EL (cell line): ENCODE data around the gene PGLYRP3.
"Not testable (repeated sequence)": the region's sequence is repeated elsewhere in the genome, so short reads cannot be mapped to it uniquely, and the experiment has no call there.

Experiments used
- DNase-seq: peaks from one replicate; pipeline ENCODE4 v3.0.0-alpha.2; 2016

The PGLYRP3 gene

DNA sequence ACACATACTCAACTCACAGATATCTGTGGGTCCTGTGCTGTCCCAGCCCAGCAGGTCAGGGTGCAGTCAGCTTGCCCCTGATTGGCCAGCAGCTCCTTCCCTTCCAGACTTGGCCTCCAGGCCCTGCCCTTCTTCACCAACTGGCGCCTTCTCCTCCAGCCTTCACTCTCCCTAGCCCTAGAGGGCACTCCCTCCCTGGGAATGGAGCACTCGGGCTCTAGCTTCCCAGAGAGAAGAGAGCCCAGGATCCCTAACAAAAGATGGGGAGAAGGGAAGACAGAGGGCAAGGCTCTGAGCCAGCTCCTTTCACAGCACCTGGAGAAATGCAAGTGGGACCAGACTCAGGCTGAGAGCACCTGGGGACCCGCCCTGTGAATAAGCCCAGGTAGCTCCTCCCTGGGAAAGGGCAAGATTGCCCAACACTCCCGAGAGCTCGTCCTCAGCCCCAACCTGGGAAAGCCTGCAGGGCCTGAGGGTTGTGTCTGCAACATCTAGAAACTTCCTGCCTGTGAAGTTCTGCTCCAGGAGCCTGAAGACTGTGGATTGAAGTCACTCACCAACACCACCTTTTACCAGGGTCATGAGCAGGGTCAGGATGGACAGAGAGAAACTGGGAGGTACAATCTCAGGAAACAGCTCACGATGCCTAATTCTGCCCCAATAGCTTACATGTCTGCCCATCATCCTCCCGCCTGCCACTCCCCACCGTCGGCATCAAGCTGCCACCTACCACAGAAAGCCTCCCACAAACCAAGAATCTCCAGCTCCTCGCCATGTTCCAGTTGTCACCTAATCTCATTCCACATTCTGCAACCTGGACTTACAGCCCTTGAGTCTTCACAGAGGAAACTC, 36.0 kb upstream of the PGLYRP3 start, which contains the start of gene PGLYRP4:
Gene PGLYRP4 (minus strand): TSS at position 331 of the 852 bp plus-strand sequence. CDS start 909 bp downstream, outside the sequence.
- DNase-seq = no peak

DNA sequence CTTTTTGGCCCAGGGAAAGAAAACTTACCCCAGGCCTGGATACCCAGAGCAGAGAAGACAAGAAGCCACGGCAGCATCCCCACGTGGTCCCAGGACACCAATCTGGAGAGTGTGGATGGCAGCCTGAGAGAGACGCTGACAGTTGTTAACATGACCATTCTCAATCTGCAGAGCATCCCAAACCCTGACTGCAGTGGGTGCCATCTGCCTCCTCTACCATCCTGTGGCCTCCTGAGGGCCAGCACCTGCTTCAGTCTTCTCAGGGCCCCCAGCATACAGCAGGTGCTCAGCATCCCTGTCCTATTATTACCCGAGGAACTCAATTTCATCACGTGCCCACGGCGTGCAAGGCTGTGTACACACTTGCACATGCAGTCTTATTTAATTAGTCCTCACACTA, 35.1 kb upstream of the PGLYRP3 start:
- no peak for DNase-seq

DNA sequence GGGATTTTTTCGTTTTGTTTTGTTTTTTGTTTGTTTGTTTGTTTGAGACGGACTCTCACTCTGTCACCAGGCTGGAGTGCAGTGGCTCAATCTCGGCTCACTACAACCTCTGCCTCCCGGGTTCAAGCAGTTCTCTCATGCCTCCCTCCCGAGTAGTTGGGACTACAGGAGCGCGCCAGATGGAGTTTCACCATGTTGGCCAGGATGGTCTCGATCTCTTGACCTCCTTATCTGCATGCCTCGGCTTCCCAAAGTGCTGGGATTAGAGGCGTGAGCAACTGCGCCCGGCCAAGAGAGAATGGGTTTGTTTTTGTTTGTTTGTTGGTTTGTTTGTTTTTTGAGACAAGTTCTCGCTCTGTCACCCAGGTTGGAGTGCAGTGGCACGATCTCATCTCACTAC, 34.3 kb upstream of the PGLYRP3 start:
- not testable (repeated sequence) for DNase-seq

DNA sequence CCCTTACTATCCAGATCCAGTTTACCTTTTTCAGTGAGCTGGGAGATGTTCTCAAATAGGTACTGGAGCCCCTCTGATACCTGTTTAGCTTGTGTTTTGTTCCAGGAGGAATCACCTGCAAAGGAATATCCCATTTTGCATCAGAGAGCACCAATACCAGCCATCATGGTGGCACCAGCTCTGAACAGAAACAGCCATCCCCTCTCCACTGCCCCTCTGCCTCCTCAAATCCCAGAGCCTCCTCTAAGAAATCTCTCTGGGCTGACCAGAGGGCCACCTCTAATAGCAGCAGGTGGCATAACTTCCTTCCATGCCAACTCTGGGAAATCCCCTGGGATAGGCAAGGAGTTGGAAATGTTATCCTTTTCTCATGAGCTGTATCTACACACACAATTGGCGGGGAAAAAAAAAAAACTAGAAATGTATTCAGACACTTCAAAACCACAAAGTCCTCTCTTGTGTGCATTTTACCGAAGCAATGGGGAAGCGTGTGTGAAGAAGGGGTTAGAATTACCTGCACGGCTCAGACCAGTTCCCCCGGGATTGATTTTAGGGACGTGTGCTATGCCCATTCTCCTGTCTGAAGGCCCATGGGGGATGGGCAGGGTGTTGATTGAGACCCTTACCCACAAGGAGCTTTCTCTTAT, 33.4 kb upstream of the PGLYRP3 start:
- DNase-seq = no peak

DNA sequence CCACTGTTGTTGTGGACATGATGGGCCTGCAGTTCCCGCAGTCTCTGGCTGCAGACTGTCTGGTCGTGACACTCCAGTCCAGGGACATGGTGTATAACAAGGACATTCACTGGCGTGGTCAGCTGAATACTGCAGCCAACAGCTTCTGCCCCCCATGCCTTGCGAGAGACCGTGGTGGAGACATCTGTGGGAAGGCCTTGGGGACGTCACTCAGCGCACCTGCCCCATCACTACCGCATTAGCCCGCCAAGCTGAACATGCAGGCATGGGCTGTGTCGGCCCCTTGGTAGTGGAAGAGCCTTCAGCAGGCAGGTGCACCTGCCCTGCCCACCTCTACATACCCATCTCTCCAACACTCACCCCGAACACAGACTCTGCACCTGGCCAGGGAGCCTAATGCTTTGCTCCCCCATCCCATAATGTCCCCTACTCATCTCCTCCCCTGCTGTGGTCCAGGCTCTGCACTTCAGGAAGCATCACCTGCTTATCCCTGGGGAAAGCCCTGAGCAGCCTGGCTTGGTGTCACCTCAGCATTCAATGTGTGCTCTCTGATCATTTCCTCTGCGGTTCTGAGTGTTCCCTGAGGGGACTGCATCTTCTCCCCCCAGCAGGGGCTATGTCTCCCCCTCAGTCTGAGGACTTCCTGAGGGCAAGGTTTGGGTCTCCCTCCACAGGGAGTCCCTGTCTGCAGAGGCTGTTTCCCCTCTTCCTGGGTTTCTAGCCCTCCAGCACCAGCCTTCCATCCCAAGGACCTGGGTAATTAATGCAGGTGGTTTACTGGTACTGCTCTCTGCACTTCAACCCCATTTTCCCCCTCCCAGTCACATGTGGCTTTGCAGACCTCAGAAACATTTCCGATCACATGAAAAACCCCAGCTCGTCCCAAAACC, 32.7 kb upstream of the PGLYRP3 start:
- no peak for DNase-seq

DNA sequence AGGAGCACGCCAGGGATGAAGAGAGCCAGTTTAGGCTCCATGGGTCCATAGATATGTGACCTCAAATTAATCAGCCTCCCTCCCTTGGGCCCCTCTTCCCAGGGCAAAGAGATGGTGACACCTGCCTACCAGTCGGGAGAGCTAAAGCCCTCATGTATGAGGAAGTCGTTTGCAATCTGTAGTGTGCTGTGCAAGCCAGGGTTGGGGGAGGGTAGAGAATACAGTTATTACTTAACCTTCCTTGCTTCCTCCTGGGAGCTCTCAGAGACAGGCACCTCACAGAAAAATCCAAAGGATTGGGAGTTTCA, 31.9 kb upstream of the PGLYRP3 start:
- DNase-seq = no peak

DNA sequence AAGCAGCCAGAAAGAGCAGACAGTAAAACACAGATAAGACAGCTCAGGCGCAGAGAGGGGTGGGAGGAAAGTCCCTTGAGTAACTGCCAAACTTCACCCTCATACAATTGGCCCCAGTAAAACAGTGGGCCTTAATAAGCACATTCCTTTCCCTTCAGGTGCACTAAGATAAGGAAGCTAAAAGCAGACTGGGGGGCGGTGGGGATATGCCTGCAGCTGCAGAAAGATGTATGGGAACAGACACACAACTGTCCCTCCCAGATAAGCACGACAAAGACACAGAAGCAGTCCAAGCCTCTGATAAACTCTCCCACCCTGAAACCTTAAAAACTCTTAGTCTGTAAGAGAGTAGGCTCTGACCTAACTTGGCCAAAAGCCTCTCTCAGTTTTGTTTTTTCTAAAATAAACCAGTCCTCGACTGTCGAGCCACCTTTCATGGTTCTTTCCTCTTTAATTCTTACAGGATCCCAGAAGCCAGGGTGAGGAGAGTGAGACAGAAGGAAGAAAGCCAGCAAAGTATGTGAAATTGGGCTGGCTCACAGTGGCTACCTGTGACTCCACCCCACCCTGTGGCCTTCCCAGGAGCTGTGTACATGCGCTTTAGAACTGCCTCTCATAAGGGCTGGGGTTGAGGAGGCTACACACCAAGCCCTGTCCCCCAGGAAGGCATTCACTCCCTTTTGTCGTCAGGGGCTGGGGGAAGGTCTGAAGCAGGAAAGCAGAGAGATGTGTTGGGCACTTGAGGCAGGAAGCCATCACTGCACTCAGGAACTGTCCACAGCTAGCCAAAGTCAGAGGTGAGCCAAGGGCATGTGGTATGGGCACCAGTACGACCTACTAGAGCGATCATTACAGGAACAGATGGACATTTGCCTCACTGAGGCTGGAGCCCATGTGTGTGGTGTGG, 31.3 kb upstream of the PGLYRP3 start:
- no peak for DNase-seq

DNA sequence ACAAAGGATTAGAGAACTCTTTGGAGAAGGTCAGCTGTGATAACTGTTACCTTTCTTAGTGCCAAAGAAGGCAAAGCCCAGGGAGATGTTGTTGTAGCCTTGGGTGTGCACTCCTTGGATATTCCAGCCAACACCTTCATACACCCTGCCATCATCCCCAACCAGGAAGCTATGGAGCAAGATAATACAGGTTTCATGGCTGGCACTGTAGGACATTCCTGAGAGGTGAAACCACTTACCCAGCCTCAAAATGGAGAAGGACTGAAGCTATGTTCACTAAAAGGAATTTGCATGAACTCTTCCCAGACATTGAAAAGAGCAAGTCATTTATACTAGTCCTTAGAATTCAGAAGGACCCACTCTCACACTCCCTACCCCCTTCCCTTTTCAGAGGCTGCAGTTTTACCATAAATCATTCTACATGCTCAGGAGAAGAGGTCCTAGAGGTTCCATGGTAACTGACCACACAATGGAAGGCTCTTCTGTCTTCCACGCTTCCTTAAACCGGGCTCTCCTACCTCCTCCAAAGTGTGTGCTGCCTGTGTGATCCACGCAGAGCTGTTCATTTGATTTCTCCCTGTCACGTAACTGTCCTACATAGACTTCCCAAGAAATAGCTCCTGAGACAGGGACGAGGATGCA, 30.4 kb upstream of the PGLYRP3 start:
- DNase-seq = no peak

DNA sequence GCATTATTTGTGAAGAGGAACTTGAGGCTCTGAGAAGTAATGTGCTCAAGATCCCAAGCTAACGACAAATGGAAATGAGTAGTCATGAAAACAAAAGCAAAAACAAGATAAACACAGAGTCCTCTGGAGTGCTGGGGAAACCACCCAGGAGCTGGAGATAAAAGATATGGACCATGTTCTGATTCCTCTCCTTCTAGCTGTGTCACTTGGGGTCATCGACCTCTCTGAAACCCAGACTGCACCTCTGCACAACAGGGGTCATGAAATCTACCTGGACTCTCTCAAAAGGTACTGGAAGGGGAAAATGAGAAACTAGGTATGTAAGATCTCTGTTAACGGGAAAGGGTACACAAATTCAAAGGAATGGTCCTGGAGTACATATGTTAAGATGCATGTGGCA, 29.4 kb upstream of the PGLYRP3 start:
- DNase-seq = no peak

DNA sequence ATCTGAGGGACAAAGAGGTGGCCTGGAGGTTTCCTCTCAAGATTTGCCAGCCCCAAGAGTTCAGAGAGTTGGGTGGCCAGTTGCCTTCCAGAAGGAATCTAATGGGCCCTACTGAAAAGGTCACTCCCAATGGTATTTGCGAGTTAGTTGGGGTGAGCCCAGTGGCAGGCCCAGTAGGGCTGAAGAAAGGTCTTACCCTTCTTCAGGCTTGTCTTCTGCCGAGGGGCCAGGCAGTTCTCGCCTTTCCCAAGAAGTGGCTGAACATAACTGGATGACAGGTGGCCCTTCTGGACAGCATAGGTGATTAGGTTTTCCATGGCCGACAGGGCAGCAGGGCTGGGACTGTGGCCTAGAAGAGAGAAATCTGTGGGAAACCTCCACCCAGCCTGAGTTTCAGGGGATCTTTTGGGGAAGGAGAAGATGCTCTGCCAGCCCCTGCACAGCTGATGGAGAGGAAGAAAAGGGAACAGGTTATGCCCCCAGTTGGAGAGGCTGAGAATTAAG, 28.7 kb upstream of the PGLYRP3 start:
- DNase-seq = no peak

DNA sequence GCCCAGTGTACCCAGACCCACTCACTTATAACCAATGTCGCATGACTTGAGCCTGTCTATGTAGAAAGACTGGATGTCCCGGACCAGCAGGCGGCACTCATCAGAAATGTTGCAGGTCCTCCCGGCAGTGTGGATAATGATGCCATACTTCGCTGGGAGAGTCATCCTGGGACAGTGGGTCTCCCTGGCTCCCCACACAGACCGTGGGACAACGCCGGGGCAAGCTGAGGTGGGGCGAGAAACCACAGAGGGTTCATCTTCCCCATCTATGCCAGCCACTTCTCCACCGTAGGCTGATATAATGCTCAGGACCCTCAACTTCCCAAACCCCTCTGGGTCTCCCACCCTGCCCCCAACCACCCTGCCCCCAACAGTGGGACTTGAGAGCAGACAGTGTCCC, 27.6 kb upstream of the PGLYRP3 start:
- no peak for DNase-seq

DNA sequence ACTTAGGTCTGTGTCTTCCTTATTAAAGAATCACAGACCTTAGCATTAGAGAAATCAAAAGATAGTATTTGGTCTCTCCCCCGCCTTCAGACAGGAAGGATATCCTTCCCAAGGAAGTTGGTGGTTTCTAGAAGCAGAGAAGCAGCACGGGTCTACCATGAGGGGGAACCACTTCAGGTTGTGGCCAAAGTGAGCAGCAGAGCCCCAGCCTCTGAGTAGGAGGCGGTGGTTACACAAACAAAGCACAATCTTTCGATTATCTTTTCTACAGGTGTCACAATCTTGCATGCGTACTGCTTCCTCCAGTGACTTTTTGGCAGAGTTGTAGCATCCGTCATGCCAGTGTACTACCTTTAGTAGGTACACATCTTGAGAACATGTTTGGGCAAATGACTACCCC, 27.1 kb upstream of the PGLYRP3 start:
- no peak for DNase-seq

DNA sequence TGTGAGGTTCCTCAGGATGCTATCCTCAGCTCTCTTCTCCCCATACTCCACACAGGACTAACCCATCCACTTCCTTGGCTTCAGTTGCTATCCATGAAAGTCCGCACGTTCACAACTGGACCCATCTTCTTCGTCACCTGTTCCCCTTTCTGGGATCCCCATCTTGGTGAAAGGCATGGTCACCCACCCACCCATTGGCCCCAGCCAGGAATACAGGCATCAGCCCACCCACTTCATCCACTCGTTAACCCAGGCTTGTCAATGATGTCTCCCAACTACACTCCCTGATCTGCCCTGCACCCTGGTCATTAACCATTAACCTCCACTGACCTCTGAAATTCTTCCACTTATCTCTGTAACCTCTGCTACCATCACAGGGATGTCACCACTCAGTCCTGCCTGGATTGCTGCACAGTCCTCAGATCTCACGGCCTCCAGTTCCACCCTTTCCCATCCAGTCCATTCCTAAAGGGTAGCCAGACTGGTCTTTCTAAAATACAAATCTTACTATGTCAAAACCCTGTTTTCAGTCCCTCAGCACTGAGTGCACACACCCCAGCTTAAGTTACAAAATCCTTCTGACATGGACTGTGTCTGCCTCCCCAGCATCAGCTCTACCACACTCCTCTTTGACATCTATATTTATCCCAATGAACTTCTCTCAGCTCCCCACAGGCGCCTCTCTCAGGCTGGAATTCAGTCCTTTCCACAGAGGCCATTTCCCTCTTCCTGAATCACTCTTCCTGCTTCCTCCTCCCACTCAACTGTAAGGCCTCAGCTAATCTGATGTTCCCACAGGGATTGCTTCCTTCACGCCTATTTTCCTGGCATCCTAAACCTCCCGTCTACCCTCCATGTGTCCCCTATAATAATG, 25.5 kb upstream of the PGLYRP3 start:
- no peak for DNase-seq

DNA sequence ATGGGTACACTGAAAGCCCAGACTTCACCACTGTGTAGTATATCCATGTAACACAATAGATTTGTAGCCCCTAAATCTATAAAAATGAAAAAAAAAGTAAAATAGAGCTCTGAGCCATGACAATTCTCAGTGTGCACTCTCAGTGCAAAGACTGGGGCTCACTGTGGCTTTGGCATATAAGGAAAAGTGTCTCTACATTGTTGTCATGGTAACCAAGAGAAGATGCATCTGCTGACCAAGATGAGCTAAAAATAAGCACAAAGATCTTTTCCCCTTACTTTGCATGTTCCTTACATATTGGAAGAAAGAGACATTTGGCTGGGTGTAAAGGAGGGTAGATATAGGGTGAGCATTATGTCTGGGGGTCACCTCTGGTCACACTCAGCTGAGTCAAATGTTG, 23.9 kb upstream of the PGLYRP3 start:
- DNase-seq = no peak

DNA sequence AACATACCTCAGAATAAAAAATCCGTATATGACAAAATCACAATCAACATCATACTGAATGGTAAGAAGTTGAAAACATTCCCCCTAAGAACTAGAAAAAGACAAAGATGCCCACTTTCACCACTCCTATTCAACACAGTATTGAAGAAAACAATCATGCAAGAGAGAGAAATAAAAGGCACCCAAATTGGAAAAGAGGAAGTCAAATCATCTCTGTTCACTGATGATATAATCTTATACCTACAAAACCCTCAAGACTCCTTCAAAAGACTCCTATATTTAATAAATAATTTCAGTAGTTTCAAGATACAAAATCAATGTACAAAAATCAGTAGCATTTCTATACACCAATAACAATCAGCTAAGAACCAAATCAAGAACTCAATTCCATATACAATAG, 21.1 kb upstream of the PGLYRP3 start:
- no peak for DNase-seq

DNA sequence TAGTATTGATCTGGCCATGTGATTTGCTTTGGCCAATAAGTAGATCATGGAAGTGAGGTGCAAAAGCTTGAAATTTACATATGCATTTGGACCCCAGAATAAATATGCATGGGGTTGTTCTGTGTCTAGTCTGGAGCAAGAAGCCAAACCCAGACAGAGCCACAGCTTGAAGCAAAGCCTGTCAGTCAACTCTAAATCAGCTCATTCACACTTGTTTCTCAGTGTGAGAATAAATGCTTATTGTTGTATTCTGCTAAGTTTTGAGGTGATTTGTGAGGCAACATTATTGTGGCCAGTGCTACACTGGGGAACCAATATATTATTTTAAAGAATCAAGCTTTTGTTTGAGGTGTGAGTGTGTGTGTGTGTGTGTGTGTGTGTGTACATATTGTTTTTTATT, 12.2 kb upstream of the PGLYRP3 start:
- no peak for DNase-seq

DNA sequence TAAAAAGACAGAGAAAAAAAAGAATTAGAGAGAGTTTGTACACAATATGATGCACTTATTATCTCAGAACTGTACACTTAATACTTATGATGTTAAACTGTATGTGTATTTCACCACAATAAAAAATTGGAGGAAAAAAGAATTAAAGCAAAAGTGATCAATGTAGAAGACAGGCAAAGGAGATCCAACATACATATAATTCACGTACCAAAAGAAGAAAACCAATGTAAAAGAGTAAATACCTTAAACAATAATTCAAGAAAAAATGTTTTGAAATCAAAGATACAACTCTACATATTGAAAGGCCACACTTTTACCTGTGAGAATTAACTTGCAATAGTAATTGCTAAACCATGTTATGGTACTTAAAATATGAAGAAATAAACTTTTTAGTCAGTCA, 9.8 kb upstream of the PGLYRP3 start:
- no peak for DNase-seq

DNA sequence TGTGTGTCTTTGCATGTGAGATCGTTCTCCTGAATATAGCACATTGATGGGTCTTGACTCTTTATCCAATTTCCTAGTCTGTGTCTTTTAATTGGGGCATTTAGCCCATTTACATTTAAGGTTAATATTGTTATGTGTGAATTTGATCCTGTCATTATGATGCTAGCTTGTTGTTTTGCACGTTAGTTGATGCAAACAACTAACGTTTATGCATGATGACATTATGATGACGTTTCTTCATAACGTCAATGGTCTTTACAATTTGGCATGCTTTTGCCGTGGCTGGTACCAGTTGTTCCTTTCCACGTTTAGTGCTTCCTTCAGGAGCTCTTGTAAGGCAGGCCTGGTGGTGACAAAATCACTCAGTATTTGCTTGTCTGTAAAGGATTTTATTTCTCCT, 5.4 kb upstream of the PGLYRP3 start:
- not testable (repeated sequence) for DNase-seq

DNA sequence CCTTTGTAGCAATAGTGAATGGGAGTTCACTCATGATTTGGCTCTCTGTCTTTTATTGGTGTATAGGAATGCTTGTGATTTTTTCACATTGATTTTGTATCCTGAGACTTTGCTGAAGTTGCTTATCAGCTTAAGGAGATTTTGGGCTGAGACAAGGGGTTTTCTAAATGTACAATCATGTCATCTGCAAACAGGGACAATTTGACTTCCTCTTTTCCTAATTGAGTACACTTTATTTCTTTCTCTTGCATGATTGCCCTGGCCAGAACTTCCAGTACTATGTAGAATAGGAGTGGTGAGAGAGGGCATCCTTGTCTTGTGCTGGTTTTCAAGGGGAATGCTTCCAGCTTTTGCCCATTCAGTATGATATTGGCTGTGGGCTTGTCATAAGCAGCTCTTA, 3.3 kb upstream of the PGLYRP3 start:
- DNase-seq = not testable (repeated sequence)

DNA sequence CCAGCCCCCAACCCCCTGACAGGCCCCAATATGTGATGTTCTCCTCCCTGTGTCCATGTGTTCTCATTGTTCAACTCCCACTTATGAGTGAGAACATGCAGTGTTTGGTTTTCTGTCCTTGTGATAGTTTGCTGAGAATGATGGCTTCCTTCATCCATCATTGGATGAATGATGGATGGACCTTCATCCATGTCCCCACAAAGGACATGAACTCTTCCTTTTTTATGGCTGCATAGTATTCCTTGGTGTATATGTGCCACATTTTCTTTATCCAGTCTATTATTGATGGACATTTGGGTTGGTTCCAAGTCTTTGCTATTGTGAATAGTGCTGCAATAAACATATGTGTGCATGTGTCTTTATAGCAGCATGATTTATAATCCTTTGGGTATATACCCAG, 1.6 kb upstream of the PGLYRP3 start:
- not testable (repeated sequence) for DNase-seq

DNA sequence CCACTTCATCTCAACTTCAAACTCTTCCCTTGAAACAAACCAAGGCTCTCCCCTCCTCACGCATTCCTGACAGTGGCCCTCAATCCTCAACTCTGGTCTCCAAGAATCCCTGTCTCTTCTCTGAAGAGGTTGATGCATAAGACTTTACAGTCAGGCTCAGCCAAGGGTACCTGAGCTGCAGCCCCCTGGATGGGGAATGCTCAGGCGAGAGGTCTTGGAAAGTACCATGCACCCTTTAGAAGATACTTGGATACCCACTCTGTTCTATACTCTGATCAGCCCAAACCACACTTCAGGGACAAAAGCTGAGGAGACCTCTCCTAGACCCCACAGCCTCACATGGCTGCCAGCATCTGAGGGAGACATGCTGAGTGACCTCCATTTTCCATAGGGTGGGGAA, 536 bp upstream of the PGLYRP3 start:
- no peak for DNase-seq
